ENCODE data around the gene NFAM1.

NFAM1 gene

GRCh38 chr22:42372976-42373375, 59.2 kb downstream of the NFAM1 start:
- H3K4me3 ChIP-seq (ENCODE audit: low read depth in 1 of 2, low read length in 2 of 2), result no peak overlapping the region
- no peaks in the 10 kb centered on the region for H3K36me3 ChIP-seq (ENCODE audit: control insufficient read depth in 1 of 2, insufficient read depth in 2 of 2, low read length in 2 of 2)
- H3K9me3 ChIP-seq (ENCODE audit: control insufficient read depth in 1 of 2, low read length in 2 of 2), result no peaks in the 10 kb centered on the region
- H3K4me1 ChIP-seq (ENCODE audit: control insufficient read depth in 1 of 2, insufficient read depth in 2 of 2, low read length in 2 of 2), result peaks cover 3 to 19% of the 10 kb centered on the region in 2 donors
- peaks cover 9% of the 10 kb centered on the region for H3K27me3 ChIP-seq (ENCODE audit: low read depth, low read length)
- no peak overlapping the region for H3K27ac ChIP-seq (ENCODE audit: low read length)

GRCh38 chr22:42371501-42371900, 60.7 kb downstream of the NFAM1 start:
- H3K4me3 ChIP-seq (ENCODE audit: low read depth in 1 of 2, low read length in 2 of 2), result no peak overlapping the region
- H3K27me3 ChIP-seq (ENCODE audit: low read depth, low read length), result peaks cover 14% of the 10 kb centered on the region
- H3K9me3 ChIP-seq (ENCODE audit: control insufficient read depth in 1 of 2, low read length in 2 of 2), result no peaks in the 10 kb centered on the region
- no peak overlapping the region for H3K27ac ChIP-seq (ENCODE audit: low read length)
- no peaks in the 10 kb centered on the region for H3K36me3 ChIP-seq (ENCODE audit: control insufficient read depth in 1 of 2, insufficient read depth in 2 of 2, low read length in 2 of 2)
- H3K4me1 ChIP-seq (ENCODE audit: control insufficient read depth in 1 of 2, insufficient read depth in 2 of 2, low read length in 2 of 2), result peaks cover 3 to 30% of the 10 kb centered on the region in 2 donors

- Histone ChIP-seq H3K27ac (ENCODE audit: low read length) (no peak overlapping the region), H3K27me3 (ENCODE audit: low read depth, low read length) (peaks cover 14% of the 10 kb centered on the region), H3K36me3 (ENCODE audit: control insufficient read depth in 1 of 2, insufficient read depth in 2 of 2, low read length in 2 of 2) (no peaks in the 10 kb centered on the region), H3K4me3 (ENCODE audit: low read depth in 1 of 2, low read length in 2 of 2) (no peak overlapping the region), H3K9me3 (ENCODE audit: control insufficient read depth in 1 of 2, low read length in 2 of 2) (no peaks in the 10 kb centered on the region), H3K4me1 (ENCODE audit: control insufficient read depth in 1 of 2, insufficient read depth in 2 of 2, low read length in 2 of 2) (peaks cover 3 to 33% of the 10 kb centered on the region in 2 donors)
Measured at GRCh38 chr22:42371099-42371498, 61.1 kb downstream of the NFAM1 start.

GRCh38 chr22:42369250-42370041, 62.8 kb downstream of the NFAM1 start:
- peaks cover 14% of the 10 kb centered on the region for H3K27me3 ChIP-seq (ENCODE audit: low read depth, low read length)
- H3K4me1 ChIP-seq (ENCODE audit: control insufficient read depth in 1 of 2, insufficient read depth in 2 of 2, low read length in 2 of 2), result peaks cover 3 to 43% of the 10 kb centered on the region in 2 donors
- H3K27ac ChIP-seq (ENCODE audit: low read length), result peak overlapping the region; percentile 65
- H3K9me3 ChIP-seq (ENCODE audit: control insufficient read depth in 1 of 2, low read length in 2 of 2), result no peaks in the 10 kb centered on the region
- H3K36me3 ChIP-seq (ENCODE audit: control insufficient read depth in 1 of 2, insufficient read depth in 2 of 2, low read length in 2 of 2), result no peaks in the 10 kb centered on the region
- peak overlapping the region; percentile 74 to 91 for H3K4me3 ChIP-seq (ENCODE audit: low read depth in 1 of 2, low read length in 2 of 2)

- H3K36me3 ChIP-seq (ENCODE audit: control insufficient read depth in 1 of 2, insufficient read depth in 2 of 2, low read length in 2 of 2), result no peaks in the 10 kb centered on the region
- peak overlapping the region; percentile 49 to 74 for H3K4me3 ChIP-seq (ENCODE audit: low read depth in 1 of 2, low read length in 2 of 2)
- no peaks in the 10 kb centered on the region for H3K9me3 ChIP-seq (ENCODE audit: control insufficient read depth in 1 of 2, low read length in 2 of 2)
- H3K27ac ChIP-seq (ENCODE audit: low read length), result no peak overlapping the region
- peaks cover 14% of the 10 kb centered on the region for H3K27me3 ChIP-seq (ENCODE audit: low read depth, low read length)
- H3K4me1 ChIP-seq (ENCODE audit: control insufficient read depth in 1 of 2, insufficient read depth in 2 of 2, low read length in 2 of 2), result peaks cover 3 to 43% of the 10 kb centered on the region in 2 donors
Measured at GRCh38 chr22:42368379-42369249, 63.6 kb downstream of the NFAM1 start.

- peaks cover 3 to 43% of the 10 kb centered on the region in 2 donors for H3K4me1 ChIP-seq (ENCODE audit: control insufficient read depth in 1 of 2, insufficient read depth in 2 of 2, low read length in 2 of 2)
- H3K27me3 ChIP-seq (ENCODE audit: low read depth, low read length), result peaks cover 14% of the 10 kb centered on the region
- no peaks in the 10 kb centered on the region for H3K36me3 ChIP-seq (ENCODE audit: control insufficient read depth in 1 of 2, insufficient read depth in 2 of 2, low read length in 2 of 2)
- H3K27ac ChIP-seq (ENCODE audit: low read length), result no peak overlapping the region
- no peaks in the 10 kb centered on the region for H3K9me3 ChIP-seq (ENCODE audit: control insufficient read depth in 1 of 2, low read length in 2 of 2)
- peak overlapping the region; percentile 49 to 74 for H3K4me3 ChIP-seq (ENCODE audit: low read depth in 1 of 2, low read length in 2 of 2)
Measured at GRCh38 chr22:42367980-42368378, 64.2 kb downstream of the NFAM1 start.

GRCh38 chr22:42366806-42367581, 65.2 kb downstream of the NFAM1 start:
- H3K27me3 ChIP-seq (ENCODE audit: low read depth, low read length), result peaks cover 14% of the 10 kb centered on the region
- H3K36me3 ChIP-seq (ENCODE audit: control insufficient read depth in 1 of 2, insufficient read depth in 2 of 2, low read length in 2 of 2), result no peaks in the 10 kb centered on the region
- no peak overlapping the region for H3K4me3 ChIP-seq (ENCODE audit: low read depth in 1 of 2, low read length in 2 of 2)
- H3K9me3 ChIP-seq (ENCODE audit: control insufficient read depth in 1 of 2, low read length in 2 of 2), result no peaks in the 10 kb centered on the region
- no peak overlapping the region for H3K27ac ChIP-seq (ENCODE audit: low read length)
- peaks cover 3 to 43% of the 10 kb centered on the region in 2 donors for H3K4me1 ChIP-seq (ENCODE audit: control insufficient read depth in 1 of 2, insufficient read depth in 2 of 2, low read length in 2 of 2)

GRCh38 chr22:42365942-42366695, 66.1 kb downstream of the NFAM1 start:
- H3K27me3 ChIP-seq (ENCODE audit: low read depth, low read length), result peaks cover 14% of the 10 kb centered on the region
- H3K4me3 ChIP-seq (ENCODE audit: low read depth in 1 of 2, low read length in 2 of 2), result no peak overlapping the region

GRCh38 chr22:42365111-42365865, 66.9 kb downstream of the NFAM1 start:
- H3K9me3 ChIP-seq (ENCODE audit: control insufficient read depth in 1 of 2, low read length in 2 of 2), result no peaks in the 10 kb centered on the region
- peaks cover 3 to 43% of the 10 kb centered on the region in 2 donors for H3K4me1 ChIP-seq (ENCODE audit: control insufficient read depth in 1 of 2, insufficient read depth in 2 of 2, low read length in 2 of 2)
- peaks cover 14% of the 10 kb centered on the region for H3K27me3 ChIP-seq (ENCODE audit: low read depth, low read length)
- no peaks in the 10 kb centered on the region for H3K36me3 ChIP-seq (ENCODE audit: control insufficient read depth in 1 of 2, insufficient read depth in 2 of 2, low read length in 2 of 2)
- peak overlapping the region in 1 of 2 donors; percentile 13 for H3K4me3 ChIP-seq (ENCODE audit: low read depth in 1 of 2, low read length in 2 of 2)
- no peak overlapping the region for H3K27ac ChIP-seq (ENCODE audit: low read length)

More at GRCh38 chr22:42365942-42366695, 66.1 kb downstream of the NFAM1 start:
- peaks cover 3 to 43% of the 10 kb centered on the region in 2 donors for H3K4me1 ChIP-seq (ENCODE audit: control insufficient read depth in 1 of 2, insufficient read depth in 2 of 2, low read length in 2 of 2)
- H3K27ac ChIP-seq (ENCODE audit: low read length), result no peak overlapping the region
- H3K36me3 ChIP-seq (ENCODE audit: control insufficient read depth in 1 of 2, insufficient read depth in 2 of 2, low read length in 2 of 2), result no peaks in the 10 kb centered on the region
- H3K9me3 ChIP-seq (ENCODE audit: control insufficient read depth in 1 of 2, low read length in 2 of 2), result no peaks in the 10 kb centered on the region

GRCh38 chr22:42364604-42365110, 67.5 kb downstream of the NFAM1 start:
- Histone ChIP-seq H3K27me3 (ENCODE audit: low read depth, low read length) (peaks cover 14% of the 10 kb centered on the region), H3K4me3 (ENCODE audit: low read depth in 1 of 2, low read length in 2 of 2) (no peak overlapping the region), H3K9me3 (ENCODE audit: control insufficient read depth in 1 of 2, low read length in 2 of 2) (no peaks in the 10 kb centered on the region), H3K27ac (ENCODE audit: low read length) (no peak overlapping the region), H3K4me1 (ENCODE audit: control insufficient read depth in 1 of 2, insufficient read depth in 2 of 2, low read length in 2 of 2) (peaks cover 2 to 41% of the 10 kb centered on the region in 2 donors), H3K36me3 (ENCODE audit: control insufficient read depth in 1 of 2, insufficient read depth in 2 of 2, low read length in 2 of 2) (no peaks in the 10 kb centered on the region)
